GM12878 (cell line): ENCODE measurements around the gene UTS2R. TPM values are rescaled to one million over a fixed set of nuclear protein-coding genes. Genes with fewer than 3 reads are reported as not detected.

Experiments
- ATAC-seq: fragments of 200-7000 bp; cut with Tn5 transposase; 3 replicates; pipeline ENCODE4 v1.9.1; 2020; ENCODE audit warnings: mild to moderate bottlenecking, moderate library complexity
- BruUV-seq: library from RNA; stranded (reverse); fragments of 400-500 nt; replicated peaks from 2 replicates; lab custom pipeline; 2021; lab: Mats Ljungman, UMichigan
- CTCF ChIA-PET: fragments of 300-600 bp; sonication (Branson Sonifier 250); formaldehyde crosslinking; extraction: SDS; loops from one replicate; lab custom pipeline; 2021; ENCODE audit warnings: inconsistent platforms; lab: Yijun Ruan, JAX
- POLR2A ChIA-PET: fragments of 350-600 bp; formaldehyde crosslinking; extraction: SDS; loops from one replicate; lab custom pipeline; 2021; ENCODE audit warnings: inconsistent platforms; lab: Charles Lee
- RAD21 ChIA-PET: fragments of 300-600 bp; sonication (Branson Sonifier 250); formaldehyde crosslinking; loops from one replicate; lab custom pipeline; 2023; ENCODE audit warnings: antibody characterized with exemption; ENCODE audit not compliant: unreplicated experiment; lab: Charles Lee
- SMC1A ChIA-PET: fragments of 300-600 bp; sonication (Branson Sonifier 250); formaldehyde crosslinking; loops from one replicate; lab custom pipeline; 2023; ENCODE audit not compliant: unreplicated experiment, uncharacterized antibody; lab: Charles Lee
- DNase-seq: peaks from one replicate; pipeline ENCODE4 v3.0.0-alpha.2; 2011; ENCODE audit warnings: low read depth, low spot score
- FAIRE-seq: peaks from 3 replicates; lab custom pipeline; 2011; peaks lifted over from hg19 to GRCh38; lab: Jason Lieb, UNC
- H2AFZ ChIP-seq: 2 replicates; pipeline ENCODE4 v1.6.0; 2011; ENCODE audit warnings: low read depth, low read length, control low read depth; ENCODE audit not compliant: control insufficient read depth
- H3K27ac ChIP-seq: 2 replicates; pipeline ENCODE4 v1.5.1; 2011; ENCODE audit warnings: control low read depth; ENCODE audit not compliant: control insufficient read depth, insufficient read depth
- H3K27me3 ChIP-seq, 2 experiments: replicated peaks in 1 of 2; 2 replicates each; pipeline versions ENCODE4 v1.6.0 to v1.6.1; 2011; ENCODE audit warnings: low read length in 1 of 2; ENCODE audit not compliant: control insufficient read depth in 2 of 2, insufficient read depth in 2 of 2
- H3K36me3 ChIP-seq, 2 experiments: 2 replicates each; pipeline ENCODE4 v1.5.1; 2011; ENCODE audit warnings: low read length in 1 of 2; ENCODE audit not compliant: control insufficient read depth in 2 of 2, insufficient read depth in 2 of 2
- H3K4me1 ChIP-seq: 2 replicates; pipeline ENCODE4 v1.6.1; 2011; ENCODE audit warnings: mild to moderate bottlenecking, low read length, moderate library complexity, mixed read lengths; ENCODE audit not compliant: control insufficient read depth, insufficient read depth
- H3K4me2 ChIP-seq: 2 replicates; pipeline ENCODE4 v1.6.0; 2011; ENCODE audit warnings: control low read depth; ENCODE audit not compliant: control insufficient read depth, insufficient read depth
- H3K4me3 ChIP-seq: fragments of 200-600 bp; sonication (generic); 2 replicates; pipeline ENCODE4 v1.5.1; 2016
- H3K79me2 ChIP-seq: 2 replicates; pipeline ENCODE4 v1.6.0; 2011; ENCODE audit warnings: low read length; ENCODE audit not compliant: control insufficient read depth, insufficient read depth
- H3K9ac ChIP-seq: 2 replicates; pipeline ENCODE4 v1.8.0; 2011; ENCODE audit warnings: low read length, control low read depth, mixed read lengths; ENCODE audit not compliant: control insufficient read depth, insufficient read depth
- H3K9me3 ChIP-seq: replicated peaks from 3 replicates; pipeline ENCODE4 v1.5.1; 2011; ENCODE audit warnings: mild to moderate bottlenecking, low read length; ENCODE audit not compliant: control insufficient read depth, insufficient read depth
- H4K20me1 ChIP-seq: 2 replicates; pipeline ENCODE4 v1.6.0; 2011; ENCODE audit not compliant: control insufficient read depth, insufficient read depth
- HDAC2 ChIP-seq: fragments of 200-600 bp; sonication (generic); IDR thresholded peaks from 2 replicates; pipeline ENCODE4 v1.6.1; 2017
- RFX5 ChIP-seq: IDR thresholded peaks from 2 replicates; pipeline ENCODE4 v1.6.1; 2011; ENCODE audit warnings: low read depth, low read length, improper control_type of control experiment
- SKIL ChIP-seq: fragments of 450-650 bp; IDR thresholded peaks from 2 replicates; pipeline ENCODE4 v1.6.1; 2017; ENCODE audit warnings: mild to moderate bottlenecking, low read depth, inconsistent platforms; ENCODE audit not compliant: poor library complexity, severe bottlenecking
- SPI1 ChIP-seq: IDR thresholded peaks from 2 replicates; pipeline ENCODE4 v1.6.1; 2011; ENCODE audit warnings: low read depth, mild to moderate bottlenecking, low read length, moderate library complexity, borderline replicate concordance; ENCODE audit not compliant: insufficient read depth
- TBL1XR1 ChIP-seq: IDR thresholded peaks from 2 replicates; pipeline ENCODE4 v1.6.1; 2012; ENCODE audit warnings: low read depth, low read length, improper control_type of control experiment
- ZNF24 ChIP-seq: fragments of 450-650 bp; IDR thresholded peaks from 2 replicates; pipeline ENCODE4 v1.6.1; 2017; ENCODE audit warnings: antibody characterized with exemption, mild to moderate bottlenecking
- WGBS: methylation state at CpG from one replicate; pipeline ENCODE4 v1.1.6; 2016; ENCODE audit warnings: low lambda C conversion rate; ENCODE audit not compliant: insufficient replicate concordance, insufficient coverage; ENCODE audit errors: missing lambda C conversion rate; 5-methylcytosine and 5-hydroxymethylcytosine counted together
- in situ Hi-C: fragments of 300-500 bp; cut with MboI; formaldehyde crosslinking; loops from 9 replicates; pipeline ENCODE4 v1.14.3; 2018; ENCODE audit warnings: mixed read lengths
- intact Hi-C: fragments of 100-400 bp; cut with micrococcal nuclease; formaldehyde crosslinking; loops from one replicate; pipeline ENCODE4 v1.14.2; 2022; ENCODE audit not compliant: unreplicated experiment
- polyA plus RNA-seq, 11 experiments: library from polyadenylated mRNA; depleted of rRNA in 4 of 11; unstranded in 6 of 11; stranded (reverse) in 5 of 11; fragments of >200 nt; fragmentation: Nextera tagmentation in 4 of 11; fragmentation: Illumina TruSeq in 1 of 11; extraction: Ambion mirVana in 4 of 11; extraction: Trizol in 1 of 11; gene quantifications; 1 replicate in 1 of 11; 2 replicates in 10 of 11; pipeline versions ENCODE4 v1.2.1 to v1.2.3, GENCODE V29; 2011 to 2016; ENCODE audit warnings: inconsistent platforms in 2 of 11, missing spikeins in 2 of 11, low read depth in 1 of 11
- total RNA-seq, 4 experiments: library from RNA; depleted of rRNA in 3 of 4; stranded (reverse); fragments of >200 nt in 3 of 4; fragmentation: Illumina TruSeq in 1 of 4; extraction: Trizol in 1 of 4; gene quantifications; 2 replicates each; pipeline versions ENCODE4 v1.2.1 to v1.2.3, GENCODE V29; 2013 to 2021

UTS2R gene
- total and polyA plus RNA-seq, 10 of the 15 experiments (the other 5 are each of a cell fraction or from before 2014, with no cell fraction given): 0.04 to 0.36 (median 0.11) TPM; not detected in 6

- BruUV-seq: no TSS peak
- RAD21 ChIA-PET: interaction anchor here (1.2 to 1.3 kb wide), 2 partner anchors 45 to 58 kb away, joined by 3 to 6 read pairs; no protein-coding TSS in a partner anchor
- no peak for TF ChIP-seq RFX5
- TF ChIP-seq TBL1XR1: no peak
- TF ChIP-seq SPI1: no peak
- no peak for TF ChIP-seq ZNF24
- TF ChIP-seq HDAC2: no peak
- no peak for TF ChIP-seq SKIL
- TF ChIP-seq, all 136 proteins: peak for 0
- Histone ChIP-seq H3K9ac (no peak overlapping the region), H3K4me1 (peaks cover 7% of the 10 kb centered on the region), H4K20me1 (no peaks in the 10 kb centered on the region), H3K9me3 (no peaks in the 10 kb centered on the region), H3K27me3 (no peaks in the 10 kb centered on the region), H3K4me2 (no peak overlapping the region), H2AFZ (no peak overlapping the region), H3K36me3 (no peaks in the 10 kb centered on the region), H3K4me3 (no peak overlapping the region), H3K27ac (no peak overlapping the region), H3K79me2 (no peaks in the 10 kb centered on the region)
- 43% methylated on average over 20 of the region's 20 CpGs for WGBS
- intact Hi-C loops: no loop called here
- ATAC-seq: peak; percentile 63
- FAIRE-seq: no peak
- ChIA-PET POLR2A (no interaction called here), CTCF (interaction anchor here (0.7 to 1.5 kb wide), 6 partner anchors 53 to 195 kb away, joined by 3 to 4 read pairs (median 3); no protein-coding TSS in a partner anchor), SMC1A (no interaction called here)
- no peak for DNase-seq
- in situ Hi-C loops: no loop called here
Observed at GRCh38 chr17:82356845-82357355, 14.7 kb upstream of the UTS2R start.
